OCI-LY3 (cell line): ENCODE data around the gene F11R.
"Not testable (repeated sequence)": the region's sequence is repeated elsewhere in the genome, so short reads cannot be mapped to it uniquely, and the experiment has no call there.

Experiments
- CTCF ChIP-seq: fragments of 200-600, 300-600 bp; sonication (generic); IDR thresholded peaks from 2 replicates; pipeline ENCODE4 v1.5.1; 2014; ENCODE audit warnings: antibody characterized with exemption, low read length, low read depth
- EZH2phosphoT487 ChIP-seq: fragments of 200-600 bp; shearing (Covaris generic); IDR thresholded peaks from 2 replicates; pipeline ENCODE4 v1.6.1; 2018; ENCODE audit warnings: antibody characterized with exemption, mixed run types, low read depth

DNA sequence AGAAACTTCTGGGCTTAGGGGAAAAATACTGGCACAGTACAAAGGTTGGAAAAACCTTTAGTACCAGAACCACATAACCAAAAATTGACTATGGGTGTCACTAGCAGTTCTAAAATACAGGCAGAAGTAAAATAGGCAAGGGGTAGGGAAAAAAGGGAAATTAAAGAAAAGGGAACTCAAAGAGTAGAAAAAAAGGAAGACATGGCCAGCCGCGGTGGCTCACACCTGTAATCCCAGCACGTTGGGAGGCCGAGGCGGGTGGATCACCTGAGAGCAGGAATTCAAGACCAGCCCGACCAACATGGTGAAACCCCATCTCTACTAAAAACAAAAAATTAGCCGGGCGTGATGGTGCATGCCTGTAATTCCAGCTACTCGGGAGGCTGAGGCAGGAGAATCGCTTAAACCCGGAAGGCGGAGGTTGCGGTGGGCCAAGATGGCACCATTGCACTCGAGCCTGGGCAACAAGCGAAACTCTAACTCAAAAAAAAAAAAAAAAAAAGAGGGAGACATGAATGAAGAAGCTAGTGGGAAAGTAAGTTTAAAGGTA lies 1.8 kb downstream of the F11R start:
- TF ChIP-seq CTCF, EZH2phosphoT487: not testable (repeated sequence)
